ENCODE results near the gene KIF2C.
"Not testable (repeated sequence)": the region's sequence is repeated elsewhere in the genome, so short reads cannot be mapped to it uniquely, and the experiment has no call there.

KIF2C gene

DNA sequence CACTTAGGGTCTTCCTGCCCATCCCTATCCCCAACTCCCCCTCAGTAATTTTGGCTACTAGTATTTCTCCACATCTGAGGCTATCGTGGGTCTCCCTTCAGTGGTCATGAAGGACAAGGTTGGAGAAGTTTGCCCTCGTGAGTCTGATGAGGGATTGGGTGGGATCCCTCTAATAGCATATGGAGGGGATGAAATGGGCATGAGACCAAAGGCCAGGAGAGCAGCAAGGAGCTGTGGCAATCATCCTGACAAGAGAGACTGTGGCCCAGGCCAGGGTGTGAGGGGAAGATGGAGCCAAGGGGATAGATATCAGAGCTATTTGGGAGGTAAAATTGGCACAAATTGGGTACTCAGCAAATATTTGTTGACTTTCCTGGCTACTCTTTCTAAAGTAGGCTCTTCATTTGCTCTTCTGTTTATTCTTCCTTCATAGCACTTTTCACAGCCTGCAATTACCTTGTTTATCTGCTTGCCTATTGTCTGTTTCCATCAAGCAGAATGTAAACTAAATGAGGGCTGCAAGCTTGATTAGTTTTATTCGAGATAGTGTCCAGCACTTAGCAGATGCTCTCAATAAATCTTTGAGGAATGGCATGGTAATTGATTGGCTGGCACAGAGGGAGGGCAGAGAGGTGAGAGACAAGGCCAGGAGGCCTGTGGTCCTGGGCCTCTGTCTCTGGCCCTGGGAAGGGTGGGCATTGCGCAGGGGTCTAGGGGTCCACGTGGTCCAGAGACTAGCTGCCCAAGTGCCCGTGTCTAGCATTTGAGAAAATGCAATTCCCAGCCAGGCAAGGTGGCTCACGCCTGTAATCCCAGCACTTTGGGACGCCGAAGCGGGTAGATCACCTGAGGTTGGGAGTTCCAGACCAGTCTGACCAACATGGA, 59.1 kb downstream of the KIF2C start:
- DNase-seq (ENCODE audit: low read depth in 2 of 2) = no peak

DNA sequence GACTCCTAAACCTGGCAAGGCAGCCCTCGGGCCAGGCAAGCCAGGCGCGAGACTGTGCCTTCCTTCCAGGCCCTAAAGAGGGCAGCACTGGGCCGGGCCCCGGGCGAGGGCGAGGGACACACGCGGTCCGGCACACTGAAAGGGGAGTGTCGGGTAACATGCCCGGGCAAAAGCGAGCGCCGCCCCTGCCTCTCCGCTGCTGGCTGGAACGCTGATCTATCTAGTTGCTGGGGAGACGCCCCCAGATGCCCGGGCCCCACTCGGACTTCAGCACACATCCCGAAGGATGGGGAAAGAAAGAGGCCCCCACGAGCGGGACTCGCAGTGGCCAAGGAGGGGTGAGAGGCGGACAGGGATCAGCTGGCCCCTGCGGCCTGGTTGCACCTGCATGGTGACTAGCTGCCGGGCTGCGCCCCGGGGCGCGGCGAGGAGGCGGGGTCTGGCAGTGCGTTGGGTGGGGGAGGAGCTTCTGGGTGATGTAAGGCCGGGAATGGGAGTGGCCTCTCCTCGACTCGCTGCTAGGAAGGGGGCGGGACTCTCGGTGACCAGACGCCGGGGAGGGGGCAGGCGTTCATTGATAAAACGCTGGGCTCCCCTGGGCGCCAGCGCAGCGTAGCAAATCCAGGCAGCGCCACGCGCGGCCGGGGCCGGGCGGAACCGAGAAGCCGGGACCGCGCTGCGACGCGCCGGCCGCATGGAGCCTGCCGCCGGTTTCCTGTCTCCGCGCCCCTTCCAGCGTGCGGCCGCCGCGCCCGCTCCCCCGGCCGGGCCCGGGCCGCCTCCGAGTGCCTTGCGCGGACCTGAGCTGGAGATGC, 60.3 kb downstream of the KIF2C start, which contains the start of gene PLK3:
PLK3 (plus strand) TSS at position 608 of the 815 bp plus-strand sequence; CDS start at position 695, 87 bp downstream.
- peak; percentile 96 to 97 for DNase-seq (ENCODE audit: low read depth in 2 of 2)

DNA sequence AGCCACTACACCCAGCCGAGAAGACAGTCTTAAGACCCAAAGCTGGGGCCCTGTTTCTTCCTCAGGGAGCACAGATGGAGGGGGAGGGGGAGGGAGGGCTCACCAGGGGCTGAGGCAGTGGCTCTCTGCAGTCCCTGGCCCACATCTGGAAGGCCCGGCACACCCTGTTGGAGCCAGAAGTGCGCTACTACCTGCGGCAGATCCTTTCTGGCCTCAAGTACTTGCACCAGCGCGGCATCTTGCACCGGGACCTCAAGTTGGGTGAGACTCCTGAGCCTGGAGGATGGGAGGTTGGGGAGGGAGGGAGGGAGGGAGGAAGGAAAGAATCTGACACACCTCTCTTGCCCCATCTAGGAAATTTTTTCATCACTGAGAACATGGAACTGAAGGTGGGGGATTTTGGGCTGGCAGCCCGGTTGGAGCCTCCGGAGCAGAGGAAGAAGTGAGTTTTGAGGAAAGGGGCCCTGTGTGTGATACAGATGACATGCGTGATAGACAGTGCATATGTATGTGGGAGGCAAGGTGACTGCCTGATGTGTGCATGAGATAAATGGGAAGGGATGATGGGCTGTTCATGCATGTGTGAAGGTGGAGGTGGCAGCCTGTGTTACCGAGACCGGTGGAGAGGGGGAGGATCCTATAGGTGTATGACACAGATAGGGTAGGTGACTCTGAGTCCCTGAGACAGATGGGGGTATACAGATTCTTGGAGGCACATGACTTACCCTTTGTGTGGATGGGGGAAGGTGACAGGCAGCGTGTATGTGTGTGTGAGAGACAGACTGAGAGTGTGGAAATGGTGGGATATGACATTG, 62.1 kb downstream of the KIF2C start:
- no peak for DNase-seq (ENCODE audit: low read depth in 2 of 2)

- no peak for DNase-seq (ENCODE audit: low read depth in 2 of 2)
These were observed 62.8 kb downstream of the KIF2C start for GRCh38 chr1:44802306-44803061.

DNA sequence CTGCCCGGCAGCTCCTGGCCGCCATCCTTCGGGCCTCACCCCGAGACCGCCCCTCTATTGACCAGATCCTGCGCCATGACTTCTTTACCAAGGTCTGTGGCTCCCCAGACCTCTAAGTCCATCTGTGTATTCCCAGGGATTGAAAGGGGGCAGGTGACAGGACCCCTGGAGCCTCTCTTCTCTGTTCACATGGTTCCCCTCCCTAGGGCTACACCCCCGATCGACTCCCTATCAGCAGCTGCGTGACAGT, 63.4 kb downstream of the KIF2C start:
- DNase-seq (ENCODE audit: low read depth in 2 of 2) = no peak

GRCh38 chr1:44803312-44804095, 63.9 kb downstream of the KIF2C start:
- no peak for DNase-seq (ENCODE audit: low read depth in 2 of 2)

GRCh38 chr1:44805311-44806024, 65.8 kb downstream of the KIF2C start:
- DNase-seq (ENCODE audit: low read depth in 2 of 2) = no peak

DNA sequence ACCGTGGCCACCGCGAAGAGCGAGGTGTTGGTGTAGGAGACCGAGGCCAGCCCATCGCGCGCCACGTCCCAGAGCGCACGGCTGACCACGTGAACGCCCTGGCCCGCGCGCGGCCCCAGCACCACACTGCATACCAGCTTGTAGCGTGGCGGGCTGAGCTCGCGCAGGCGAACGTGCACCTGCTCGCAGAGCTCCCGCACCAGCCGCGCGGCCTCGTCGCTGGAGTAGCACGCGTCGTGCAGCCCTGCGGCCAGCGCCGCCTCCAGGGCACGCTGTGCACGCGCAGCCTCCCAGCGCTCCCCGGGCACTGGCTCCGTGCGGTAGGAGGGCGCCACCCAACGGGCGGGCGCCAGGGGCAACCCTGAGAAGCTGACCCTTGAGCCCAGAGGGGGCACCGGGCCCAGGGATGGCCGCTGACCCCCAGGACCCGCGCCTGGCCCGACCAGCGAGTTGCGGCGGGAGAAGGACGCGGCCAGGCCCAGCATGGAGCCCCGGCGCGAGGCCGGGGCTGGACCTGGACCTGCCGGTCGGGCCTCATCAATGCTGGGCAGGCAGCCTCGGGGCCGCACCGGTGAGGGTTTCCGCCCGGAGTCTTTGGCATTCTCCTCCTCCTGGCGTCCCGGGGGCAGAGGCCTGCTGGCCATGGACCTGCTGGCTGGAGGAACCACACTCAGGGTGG, 66.5 kb downstream of the KIF2C start:
- DNase-seq (ENCODE audit: low read depth in 2 of 2) = no peak

- DNase-seq (ENCODE audit: low read depth in 2 of 2) = no peak
These were observed 67.2 kb downstream of the KIF2C start, which contains the start of gene DYNLT4 for GRCh38 chr1:44806704-44807363. Gene DYNLT4 (minus strand): TSS chr1:44807351. CDS start chr1:44806668, 683 bp downstream.

DNA sequence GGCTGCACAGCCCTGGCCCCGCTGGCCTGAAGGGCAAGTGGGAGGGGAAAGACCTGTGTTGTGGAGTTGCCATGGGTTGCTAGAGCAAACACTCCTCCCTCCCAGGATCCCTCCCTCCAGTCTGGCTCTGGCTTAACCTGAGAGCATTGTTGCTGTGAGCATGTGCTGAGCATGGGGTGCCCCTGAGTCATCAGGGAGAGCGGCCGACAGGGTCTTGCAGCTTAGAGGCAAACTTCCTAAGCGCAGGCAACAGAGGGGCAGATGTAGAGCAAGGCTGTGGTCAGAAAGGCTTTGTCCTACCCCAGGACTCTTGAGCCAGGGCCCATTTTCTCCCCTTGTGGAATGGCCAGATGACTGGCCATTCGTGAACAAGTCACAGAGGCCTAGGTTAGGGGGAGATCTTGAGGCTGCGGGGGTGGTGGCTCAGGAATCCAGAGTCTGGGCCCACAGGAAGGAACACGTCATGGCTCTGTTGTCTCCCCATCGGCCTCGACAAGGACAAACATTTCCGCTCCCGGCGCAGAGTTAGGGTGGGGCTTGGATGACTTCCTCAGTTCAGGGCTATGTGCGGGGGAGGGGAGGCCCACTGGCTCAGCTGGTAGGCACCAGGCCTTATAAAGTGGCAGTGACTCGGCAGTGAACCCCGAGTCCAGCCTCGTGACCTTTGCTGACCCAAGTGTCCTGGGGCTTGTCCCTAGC, 67.9 kb downstream of the KIF2C start:
- DNase-seq (ENCODE audit: low read depth in 2 of 2) = peak; percentile 74 to 83

DNA sequence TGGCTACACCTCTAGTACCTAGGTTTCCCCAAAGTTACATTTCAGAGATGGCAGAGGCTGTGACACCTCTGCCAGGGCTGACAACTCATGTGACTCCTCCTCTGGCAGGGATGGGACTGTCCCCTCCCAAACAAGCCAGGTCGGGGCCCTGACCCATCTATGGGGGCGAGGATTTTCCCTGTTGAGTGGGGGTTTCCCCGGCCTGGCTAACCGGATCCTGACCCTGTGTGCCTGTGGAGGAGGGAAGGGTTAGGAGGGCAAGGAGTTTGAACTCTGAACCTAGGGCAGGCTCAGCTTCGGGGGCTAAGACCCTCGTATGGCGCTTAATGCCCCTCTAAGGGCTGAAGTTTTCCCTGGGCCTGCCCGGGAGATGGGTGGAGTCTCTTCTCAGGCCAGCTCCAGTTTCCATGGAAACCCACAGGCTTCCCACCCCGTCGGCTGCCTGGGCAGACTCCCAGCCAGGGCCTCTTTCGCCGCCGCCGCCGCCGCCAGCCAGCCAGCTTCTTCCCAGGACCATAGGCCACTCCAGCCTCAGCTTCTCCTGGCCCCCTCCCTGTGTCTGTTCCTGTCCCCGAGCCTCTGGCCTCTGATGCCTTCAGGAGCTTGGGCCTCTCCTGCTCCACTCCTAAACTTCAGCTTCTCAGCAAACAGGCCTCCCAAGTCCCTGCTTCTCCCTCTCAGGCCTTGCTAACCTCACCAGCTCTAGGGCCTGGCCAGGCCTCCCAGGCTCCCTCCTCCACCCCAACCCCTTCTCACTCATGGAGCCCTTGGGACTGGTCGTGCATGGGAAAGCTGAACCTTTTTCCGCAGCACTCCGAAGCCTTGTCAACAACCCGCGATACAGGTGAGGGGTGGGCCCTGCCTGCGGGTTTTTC, 68.7 kb downstream of the KIF2C start, which contains the start of gene BTBD19:
BTBD19 (plus strand) TSS at position 461 of the 875 bp plus-strand sequence; CDS start at position 759, 298 bp downstream.
- DNase-seq (ENCODE audit: low read depth in 2 of 2) = peak in 1 of 2 donors; percentile 68

GRCh38 chr1:44808938-44809917, 69.6 kb downstream of the KIF2C start:
- peak; percentile 78 to 85 for DNase-seq (ENCODE audit: low read depth in 2 of 2)

DNA sequence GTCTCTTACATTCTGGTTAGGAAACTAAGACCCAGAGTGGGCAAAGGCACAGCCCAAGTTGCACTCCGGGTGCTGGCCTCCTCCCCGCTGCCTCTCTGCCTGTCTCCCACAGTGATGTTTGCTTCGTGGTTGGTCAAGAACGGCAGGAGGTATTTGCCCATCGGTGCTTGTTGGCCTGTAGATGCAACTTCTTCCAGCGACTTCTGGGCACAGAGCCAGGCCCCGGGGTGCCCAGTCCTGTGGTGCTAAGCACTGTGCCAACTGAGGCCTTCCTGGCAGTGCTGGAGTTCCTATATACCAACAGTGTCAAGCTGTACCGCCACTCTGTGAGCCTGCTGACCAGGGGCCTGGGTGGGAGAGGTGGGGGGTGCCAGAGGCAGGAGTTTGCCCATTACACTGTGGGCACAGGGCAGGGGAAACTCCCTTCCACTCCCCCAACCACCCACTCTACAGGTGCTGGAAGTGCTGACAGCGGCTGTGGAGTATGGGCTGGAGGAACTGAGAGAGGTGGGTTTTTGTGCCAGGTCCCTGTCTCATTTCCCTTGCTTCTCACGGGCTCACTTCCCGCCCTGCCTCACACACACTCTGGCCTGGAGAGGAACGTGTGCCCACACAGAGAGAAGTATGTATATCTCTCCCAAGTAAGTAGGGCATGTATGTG, 70.6 kb downstream of the KIF2C start:
- DNase-seq (ENCODE audit: low read depth in 2 of 2) = no peak

GRCh38 chr1:44810762-44811105, 71.1 kb downstream of the KIF2C start:
- not testable (repeated sequence) for DNase-seq (ENCODE audit: low read depth in 2 of 2)

DNA sequence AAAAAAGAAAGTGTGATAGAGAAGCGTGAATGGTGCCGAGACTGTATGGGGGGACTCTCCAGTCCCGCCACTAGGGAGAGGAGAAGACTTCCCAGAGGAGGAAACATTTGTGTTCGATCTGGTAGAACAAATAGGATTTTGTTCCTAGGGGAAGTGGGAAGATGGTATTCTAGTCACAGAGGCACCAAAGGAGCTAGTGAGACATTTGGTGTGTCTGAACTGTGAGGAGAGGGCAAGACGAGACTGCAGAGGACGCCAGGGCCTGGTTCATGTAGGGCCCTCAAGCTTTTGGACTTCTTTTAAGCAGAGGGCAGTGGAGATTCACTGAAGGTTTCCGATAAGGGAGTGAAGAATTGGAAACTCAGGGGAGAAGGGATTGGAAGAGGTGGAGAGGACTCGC, 71.6 kb downstream of the KIF2C start:
- no peak for DNase-seq (ENCODE audit: low read depth in 2 of 2)

All from activated CD8-positive, alpha-beta memory T cell treated with anti-CD3 and anti-CD28 coated beads for 4 hours (primary cell).